ENCODE data around the gene GKN2. TPM values are rescaled to one million over a fixed set of nuclear protein-coding genes. Genes with fewer than 3 reads are reported as not detected.

GKN2 gene
- total RNA-seq, 1 experiment from 2014 or later = not detected

- no peaks in the 10 kb centered on the region for H3K9me3 ChIP-seq (ENCODE audit: control insufficient read depth in 1 of 2, insufficient read depth in 1 of 2, low read depth in 1 of 2, low read length in 2 of 2)
- H3K36me3 ChIP-seq (ENCODE audit: control insufficient read depth in 1 of 2, insufficient read depth in 2 of 2, low read length in 2 of 2) = no peaks in the 10 kb centered on the region
- H3K9me2 ChIP-seq (ENCODE audit: insufficient read depth) = no peaks in the 10 kb centered on the region
- H3K27me3 ChIP-seq (ENCODE audit: insufficient read depth, low read length) = no peaks in the 10 kb centered on the region
- no peak overlapping the region for H3K4me3 ChIP-seq (replicated peaks in 1 of 2; ENCODE audit: low read depth in 1 of 2, low read length in 2 of 2)
- peaks cover 0 to 4% of the 10 kb centered on the region in 2 experiments; a peak in 1 of 4 replicates for H3K4me1 ChIP-seq (ENCODE audit: control insufficient read depth in 1 of 2, insufficient read depth in 2 of 2, low read length in 2 of 2)
- BruUV-seq (replicated peaks) = no TSS peak
- RAD21 ChIA-PET (ENCODE audit: low non-redundant PET in 1 of 2, low total read pairs in 2 of 2, uncharacterized antibody in 2 of 2, unreplicated experiment in 2 of 2) = no interaction called here
- intact Hi-C loops (cut with micrococcal nuclease) = no loop called here
- DNase-seq (ENCODE audit: low read depth, low spot score) (no peak), ATAC-seq (no peak)
- TF ChIP-seq MAX (IDR thresholded peaks at IDR 0.05) (no peak), SP1 (IDR thresholded peaks at IDR 0.05; ENCODE audit: low read depth) (no peak), EZH2phosphoT487 (IDR thresholded peaks at IDR 0.05; ENCODE audit: borderline replicate concordance) (no peak), SRF (IDR thresholded peaks at IDR 0.05; ENCODE audit: low read depth) (no peak), REST (IDR thresholded peaks at IDR 0.05; ENCODE audit: low read depth) (no peak), YY1 (IDR thresholded peaks at IDR 0.05; ENCODE audit: extremely low read depth, insufficient replicate concordance, low read depth, low read length) (no peak), POLR2AphosphoS5 (IDR thresholded peaks at IDR 0.05; ENCODE audit: low read depth, low read length) (no peak), POLR2A (IDR thresholded peaks at IDR 0.05; ENCODE audit: borderline replicate concordance, extremely low read depth, insufficient read depth, insufficient read length) (no peak)
- no peak overlapping the region for H3K4me2 ChIP-seq (ENCODE audit: low read length)
- no peak overlapping the region for H2AFZ ChIP-seq (ENCODE audit: low read depth, low read length, poor library complexity, severe bottlenecking)
- no peak overlapping the region for H3K27ac ChIP-seq (ENCODE audit: low read depth, low read length)
- H4K20me1 ChIP-seq (ENCODE audit: insufficient read depth) = no peaks in the 10 kb centered on the region
- H3K9ac ChIP-seq (ENCODE audit: low read length) = no peak overlapping the region
- H3K79me2 ChIP-seq (ENCODE audit: insufficient read depth, low read length) = no peaks in the 10 kb centered on the region
- CTCF ChIA-PET = no interaction called here
- POLR2A ChIA-PET = no interaction called here
These were observed 12.7 kb downstream of the GKN2 start for GRCh38 chr2:68939962-68940361.
